GM12878 (cell line): ENCODE measurements around the gene ARMH1. TPM values are rescaled to one million over a fixed set of nuclear protein-coding genes. Genes with fewer than 3 reads are reported as not detected.

Source experiments
- CHD1 ChIP-seq: IDR thresholded peaks from 2 replicates; pipeline ENCODE4 v1.6.1; 2012; ENCODE audit warnings: low read depth, low read length, improper control_type of control experiment
- EP300 ChIP-seq, 2 experiments: fragments of 150-350 bp in 1 of 2; IDR thresholded peaks; 2 replicates each; pipeline ENCODE4 v1.6.1; 2011 to 2012; ENCODE audit warnings: low read depth in 2 of 2, low read length in 2 of 2, borderline replicate concordance in 1 of 2, improper control_type of control experiment in 1 of 2, inconsistent platforms in 1 of 2; ENCODE audit not compliant: control insufficient read depth in 1 of 2
- HDAC6 ChIP-seq: fragments of 200-600 bp; sonication (generic); IDR thresholded peaks from one replicate; pipeline ENCODE4 v1.8.0; 2017; ENCODE audit warnings: antibody characterized with exemption; ENCODE audit not compliant: unreplicated experiment
- MXI1 ChIP-seq: fragments of 150-350 bp; IDR thresholded peaks from 2 replicates; pipeline ENCODE4 v1.6.1; 2011; ENCODE audit warnings: low read depth, mild to moderate bottlenecking, inconsistent platforms, low read length, improper control_type of control experiment
- NFIC ChIP-seq: IDR thresholded peaks from 2 replicates; pipeline ENCODE4 v1.6.1; 2012; ENCODE audit warnings: low read depth, mild to moderate bottlenecking, inconsistent platforms, low read length, moderate library complexity
- PML ChIP-seq: IDR thresholded peaks from 2 replicates; pipeline ENCODE4 v1.6.1; 2012; ENCODE audit warnings: low read length, inconsistent platforms
- POLR2AphosphoS2 ChIP-seq: IDR thresholded peaks from 2 replicates; pipeline ENCODE4 v1.6.1; 2011; ENCODE audit warnings: low read depth, mild to moderate bottlenecking, low read length, improper control_type of control experiment, moderate library complexity
- SREBF1 ChIP-seq: IDR thresholded peaks from 2 replicates; pipeline ENCODE4 v1.6.1; 2012; ENCODE audit warnings: mild to moderate bottlenecking, low read length
- STAT1 ChIP-seq: fragments of 450-650 bp; conservative IDR thresholded peaks from 2 replicates; pipeline ENCODE4 v1.6.1; 2014; ENCODE audit warnings: antibody characterized with exemption, mild to moderate bottlenecking
- SUZ12 ChIP-seq: fragments of 200-600 bp; sonication (generic); IDR thresholded peaks from one replicate; pipeline ENCODE4 v1.6.1; 2018; ENCODE audit warnings: antibody characterized with exemption, mild to moderate bottlenecking; ENCODE audit not compliant: unreplicated experiment
- polyA plus RNA-seq, 11 experiments: library from polyadenylated mRNA; depleted of rRNA in 4 of 11; unstranded in 6 of 11; stranded (reverse) in 5 of 11; fragments of >200 nt; fragmentation: Nextera tagmentation in 4 of 11; fragmentation: Illumina TruSeq in 1 of 11; extraction: Ambion mirVana in 4 of 11; extraction: Trizol in 1 of 11; gene quantifications; 1 replicate in 1 of 11; 2 replicates in 10 of 11; pipeline versions ENCODE4 v1.2.1 to v1.2.3, GENCODE V29; 2011 to 2016; ENCODE audit warnings: inconsistent platforms in 2 of 11, missing spikeins in 2 of 11, low read depth in 1 of 11
- total RNA-seq, 4 experiments: library from RNA; depleted of rRNA in 3 of 4; stranded (reverse); fragments of >200 nt in 3 of 4; fragmentation: Illumina TruSeq in 1 of 4; extraction: Trizol in 1 of 4; gene quantifications; 2 replicates each; pipeline versions ENCODE4 v1.2.1 to v1.2.3, GENCODE V29; 2013 to 2021
- TF ChIP-seq, protein P1 (sequence below): fragments of 450-650 bp; IDR thresholded peaks from 2 replicates; pipeline ENCODE4 v1.6.1; 2018; ENCODE audit warnings: mild to moderate bottlenecking, low read depth, moderate library complexity; ENCODE audit not compliant: partially characterized antibody

Gene ARMH1
- total and polyA plus RNA-seq, 10 of the 15 experiments (the other 5 are each of a cell fraction or from before 2014, with no cell fraction given) = 0.93 to 43.9 (median 8.2) TPM

DNA sequence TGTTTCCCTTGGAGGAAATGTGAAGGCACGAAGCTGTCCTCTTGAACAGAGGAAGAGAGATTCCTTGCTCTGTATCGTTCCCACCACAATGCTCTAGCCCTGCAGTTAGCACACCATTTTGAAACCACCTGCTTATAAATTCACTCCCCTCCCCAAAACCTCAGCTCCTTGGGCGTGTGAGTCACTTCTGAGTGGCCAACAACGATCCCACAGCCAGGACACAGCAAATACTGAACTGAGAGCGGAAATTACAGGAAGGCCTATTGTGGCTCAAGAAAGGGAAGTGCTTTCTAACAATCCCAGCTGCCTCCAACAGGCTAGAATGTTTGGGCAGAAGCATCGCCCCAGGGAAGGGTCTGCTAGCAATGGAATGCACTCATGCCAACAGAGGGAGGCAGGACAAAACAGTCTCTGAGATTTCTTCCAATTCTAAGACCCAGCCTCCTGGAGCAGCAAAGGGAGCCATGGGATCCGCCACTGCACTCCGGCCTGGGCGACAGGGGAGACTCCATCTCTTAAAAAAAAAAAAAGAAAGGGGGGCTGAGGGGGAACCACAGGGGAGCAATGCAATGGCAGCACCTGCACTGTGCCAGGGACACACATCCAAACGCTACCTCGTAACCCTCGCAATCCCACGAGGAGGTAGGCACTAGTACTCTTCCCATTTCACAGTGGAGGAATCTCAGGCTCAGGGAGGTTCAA lies 2.1 kb upstream of the ARMH1 start (continued):
- TF ChIP-seq, protein P1, sequence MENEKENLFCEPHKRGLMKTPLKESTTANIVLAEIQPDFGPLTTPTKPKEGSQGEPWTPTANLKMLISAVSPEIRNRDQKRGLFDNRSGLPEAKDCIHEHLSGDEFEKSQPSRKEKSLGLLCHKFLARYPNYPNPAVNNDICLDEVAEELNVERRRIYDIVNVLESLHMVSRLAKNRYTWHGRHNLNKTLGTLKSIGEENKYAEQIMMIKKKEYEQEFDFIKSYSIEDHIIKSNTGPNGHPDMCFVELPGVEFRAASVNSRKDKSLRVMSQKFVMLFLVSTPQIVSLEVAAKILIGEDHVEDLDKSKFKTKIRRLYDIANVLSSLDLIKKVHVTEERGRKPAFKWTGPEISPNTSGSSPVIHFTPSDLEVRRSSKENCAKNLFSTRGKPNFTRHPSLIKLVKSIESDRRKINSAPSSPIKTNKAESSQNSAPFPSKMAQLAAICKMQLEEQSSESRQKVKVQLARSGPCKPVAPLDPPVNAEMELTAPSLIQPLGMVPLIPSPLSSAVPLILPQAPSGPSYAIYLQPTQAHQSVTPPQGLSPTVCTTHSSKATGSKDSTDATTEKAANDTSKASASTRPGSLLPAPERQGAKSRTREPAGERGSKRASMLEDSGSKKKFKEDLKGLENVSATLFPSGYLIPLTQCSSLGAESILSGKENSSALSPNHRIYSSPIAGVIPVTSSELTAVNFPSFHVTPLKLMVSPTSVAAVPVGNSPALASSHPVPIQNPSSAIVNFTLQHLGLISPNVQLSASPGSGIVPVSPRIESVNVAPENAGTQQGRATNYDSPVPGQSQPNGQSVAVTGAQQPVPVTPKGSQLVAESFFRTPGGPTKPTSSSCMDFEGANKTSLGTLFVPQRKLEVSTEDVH = no peak
- TF ChIP-seq CHD1 (no peak), EP300 (IDR thresholded peaks at IDR 0.05; ENCODE audit: borderline replicate concordance in 1 of 2, control insufficient read depth in 1 of 2, low read depth in 2 of 2, low read length in 2 of 2) (0 out of 4 replicates have a peak, but pooled peaks of 1 of the 2 experiments have one; percentile 45), STAT1 (no peak), NFIC (peak; percentile 77; the same call in 1 of the 2 replicates), SREBF1 (no peak), SUZ12 (no peak), MXI1 (no peak), PML (no peak), POLR2AphosphoS2 (no peak), HDAC6 (no peak)
